Measurements from ENCODE around the gene TFRC.
"Not testable (repeated sequence)": the region's sequence is repeated elsewhere in the genome, so short reads cannot be mapped to it uniquely, and the experiment has no call there.

TFRC gene

DNA sequence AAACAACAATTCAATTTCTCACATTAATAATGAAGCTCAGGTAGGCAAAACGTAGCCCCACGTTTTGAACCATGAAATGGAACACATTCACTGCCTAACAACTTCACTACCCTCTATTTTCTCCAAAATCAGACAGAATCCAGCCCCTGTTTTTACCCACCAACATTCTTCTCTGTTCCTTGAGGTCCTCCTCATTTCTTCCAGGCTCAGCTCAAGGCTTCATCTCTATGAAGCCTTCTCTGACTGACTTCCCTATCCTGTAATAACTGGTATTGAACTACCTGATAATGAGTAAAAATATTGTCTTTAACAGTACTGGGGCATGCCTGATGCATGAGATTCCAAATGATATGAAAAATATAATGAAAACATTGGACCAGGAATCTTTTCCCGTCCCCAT, 2.2 kb downstream of the TFRC start:
- TF ChIP-seq, protein P1, sequence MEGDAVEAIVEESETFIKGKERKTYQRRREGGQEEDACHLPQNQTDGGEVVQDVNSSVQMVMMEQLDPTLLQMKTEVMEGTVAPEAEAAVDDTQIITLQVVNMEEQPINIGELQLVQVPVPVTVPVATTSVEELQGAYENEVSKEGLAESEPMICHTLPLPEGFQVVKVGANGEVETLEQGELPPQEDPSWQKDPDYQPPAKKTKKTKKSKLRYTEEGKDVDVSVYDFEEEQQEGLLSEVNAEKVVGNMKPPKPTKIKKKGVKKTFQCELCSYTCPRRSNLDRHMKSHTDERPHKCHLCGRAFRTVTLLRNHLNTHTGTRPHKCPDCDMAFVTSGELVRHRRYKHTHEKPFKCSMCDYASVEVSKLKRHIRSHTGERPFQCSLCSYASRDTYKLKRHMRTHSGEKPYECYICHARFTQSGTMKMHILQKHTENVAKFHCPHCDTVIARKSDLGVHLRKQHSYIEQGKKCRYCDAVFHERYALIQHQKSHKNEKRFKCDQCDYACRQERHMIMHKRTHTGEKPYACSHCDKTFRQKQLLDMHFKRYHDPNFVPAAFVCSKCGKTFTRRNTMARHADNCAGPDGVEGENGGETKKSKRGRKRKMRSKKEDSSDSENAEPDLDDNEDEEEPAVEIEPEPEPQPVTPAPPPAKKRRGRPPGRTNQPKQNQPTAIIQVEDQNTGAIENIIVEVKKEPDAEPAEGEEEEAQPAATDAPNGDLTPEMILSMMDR (conservative IDR thresholded peaks at IDR 0.05; ENCODE audit: low read length) = no peak

DNA sequence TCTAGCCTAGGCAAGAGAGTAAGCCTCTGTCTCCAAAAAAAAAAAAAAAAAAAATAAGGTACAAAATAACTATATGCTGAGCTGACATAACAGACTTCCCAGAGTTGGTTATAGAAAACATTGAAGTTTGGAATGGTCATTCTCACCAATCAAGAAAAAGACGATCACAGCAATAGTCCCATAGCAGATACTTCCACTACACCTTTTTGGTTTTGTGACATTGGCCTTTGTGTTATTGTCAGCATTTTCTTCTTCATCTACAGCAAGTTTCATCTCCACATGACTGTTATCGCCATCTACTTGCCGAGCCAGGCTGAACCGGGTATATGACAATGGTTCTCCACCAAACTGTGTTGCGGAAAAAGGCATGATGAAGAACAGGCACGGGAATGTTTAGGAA, 6.9 kb downstream of the TFRC start:
- no peak overlapping the region for H3K4me3 ChIP-seq (ENCODE audit: low read length)
- DNase-seq (ENCODE audit: low read depth) = no peak
- TF ChIP-seq, protein P1 (conservative IDR thresholded peaks at IDR 0.05; ENCODE audit: low read length) = no peak

More for the DNA sequence above, 2.2 kb downstream of the TFRC start:
- no peak overlapping the region for H3K4me3 ChIP-seq (ENCODE audit: low read length)
- DNase-seq (ENCODE audit: low read depth) = no peak

DNA sequence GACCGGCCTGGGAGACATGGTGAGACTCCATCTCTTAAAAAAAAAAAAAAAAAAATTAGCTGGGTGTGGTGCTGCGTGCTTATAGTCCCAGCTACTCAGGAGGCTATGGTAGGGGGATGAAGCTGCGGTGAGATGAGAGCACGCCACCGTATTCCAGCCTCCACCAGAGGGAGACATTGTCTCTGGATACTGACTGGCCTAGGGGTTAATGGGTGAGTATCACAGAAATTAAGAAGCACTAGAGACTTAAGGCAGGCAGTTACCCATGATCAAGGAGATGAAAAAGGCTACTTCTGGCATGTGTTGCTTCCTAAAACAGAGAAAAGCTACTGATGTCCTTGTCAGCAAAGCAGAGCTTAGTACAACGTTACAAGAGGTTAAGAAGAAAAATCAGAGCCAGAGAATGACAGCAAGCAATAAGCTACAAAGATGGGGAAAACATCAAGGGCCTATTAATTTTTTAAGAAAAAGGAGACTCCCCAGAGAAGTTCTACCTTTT, 8.6 kb downstream of the TFRC start:
- DNase-seq (ENCODE audit: low read depth) = peak; percentile 56
- TF ChIP-seq, protein P1 (conservative IDR thresholded peaks at IDR 0.05; ENCODE audit: low read length) = peak; percentile 91
- no peak overlapping the region for H3K4me3 ChIP-seq (ENCODE audit: low read length)

DNA sequence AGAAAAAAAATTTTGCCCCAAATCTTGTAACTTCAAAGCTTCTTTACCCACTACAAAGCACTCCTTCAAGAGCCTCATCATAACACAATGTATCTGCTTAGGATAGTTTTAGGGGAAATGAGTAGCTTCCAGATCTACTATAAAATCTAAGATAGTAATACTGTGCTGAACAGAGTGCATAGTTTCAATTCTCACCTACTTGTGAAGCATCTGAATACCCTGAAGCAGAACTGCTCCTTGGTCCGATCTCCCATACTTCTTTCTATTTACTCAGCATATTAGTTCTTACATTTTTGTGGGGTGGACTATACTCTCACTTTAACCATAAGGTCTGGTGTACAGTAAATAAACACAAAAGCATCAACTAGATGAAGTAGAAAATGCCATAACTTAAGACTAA, 9.6 kb downstream of the TFRC start:
- no peak for DNase-seq (ENCODE audit: low read depth)
- no peak overlapping the region for H3K4me3 ChIP-seq (ENCODE audit: low read length)
- TF ChIP-seq, protein P1 (conservative IDR thresholded peaks at IDR 0.05; ENCODE audit: low read length) = no peak

DNA sequence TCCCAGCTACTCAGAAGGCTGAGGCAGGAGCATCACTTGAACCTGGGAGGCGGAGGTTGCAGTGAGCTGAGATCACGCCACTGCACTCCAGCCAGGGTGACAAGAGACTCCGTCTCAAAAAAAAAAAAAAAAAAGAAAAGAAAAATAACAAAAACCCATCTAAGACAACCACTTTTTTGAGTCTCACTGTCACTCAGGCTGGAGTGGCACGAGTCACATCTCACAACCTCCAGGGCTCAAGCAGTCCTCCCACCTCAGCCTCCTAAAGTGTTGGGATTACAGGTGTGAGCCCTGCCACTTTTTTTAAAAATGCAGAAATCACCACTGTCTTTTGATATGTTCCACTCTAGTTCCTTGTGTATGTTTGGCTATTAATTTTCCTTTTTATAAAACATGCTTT, 13.1 kb downstream of the TFRC start:
- H3K4me3 ChIP-seq (ENCODE audit: low read length); DNase-seq (ENCODE audit: low read depth): not testable (repeated sequence)

DNA sequence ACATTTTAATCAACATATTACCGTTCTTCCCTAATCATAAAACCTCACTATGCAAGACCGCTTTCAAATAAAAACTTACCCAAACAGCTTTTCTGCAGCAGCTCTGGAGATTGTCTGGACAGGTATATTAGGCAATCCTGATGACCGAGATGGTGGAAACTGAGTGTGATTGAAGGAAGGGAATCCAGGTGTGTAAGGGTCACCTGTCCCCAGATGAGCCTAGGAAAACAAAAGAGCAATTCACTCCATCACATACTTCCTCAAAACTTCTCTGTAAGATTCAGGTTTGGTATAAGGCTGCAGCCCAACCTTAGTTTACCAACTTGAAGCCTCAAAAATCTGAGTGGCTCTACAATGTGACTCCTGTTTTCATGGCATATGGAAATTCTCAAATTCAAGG, 14.5 kb downstream of the TFRC start:
- no peak overlapping the region for H3K4me3 ChIP-seq (ENCODE audit: low read length)
- TF ChIP-seq, protein P1 (conservative IDR thresholded peaks at IDR 0.05; ENCODE audit: low read length) = no peak
- no peak for DNase-seq (ENCODE audit: low read depth)

DNA sequence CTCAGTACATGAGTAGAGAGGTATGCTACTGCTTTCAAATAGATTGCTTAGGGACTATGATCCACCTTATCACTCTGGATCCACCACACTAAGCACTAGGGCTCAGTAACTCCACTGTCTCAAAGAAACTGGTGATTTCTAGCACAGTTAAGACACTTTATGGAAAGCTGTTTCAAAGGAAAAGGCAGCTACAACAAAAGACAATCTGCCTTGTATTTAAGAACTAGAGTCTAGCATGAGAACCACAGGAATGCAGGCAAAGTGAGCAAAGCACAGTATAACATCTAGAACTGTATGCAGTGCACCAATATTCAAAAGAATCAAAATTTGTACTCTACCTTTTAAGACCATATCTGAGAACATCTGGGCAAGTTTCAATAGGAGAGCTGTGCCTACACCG, 17.9 kb downstream of the TFRC start:
- peak; percentile 18 for DNase-seq (ENCODE audit: low read depth)
- TF ChIP-seq, protein P1 (conservative IDR thresholded peaks at IDR 0.05; ENCODE audit: low read length) = no peak
- H3K4me3 ChIP-seq (ENCODE audit: low read length) = no peak overlapping the region

DNA sequence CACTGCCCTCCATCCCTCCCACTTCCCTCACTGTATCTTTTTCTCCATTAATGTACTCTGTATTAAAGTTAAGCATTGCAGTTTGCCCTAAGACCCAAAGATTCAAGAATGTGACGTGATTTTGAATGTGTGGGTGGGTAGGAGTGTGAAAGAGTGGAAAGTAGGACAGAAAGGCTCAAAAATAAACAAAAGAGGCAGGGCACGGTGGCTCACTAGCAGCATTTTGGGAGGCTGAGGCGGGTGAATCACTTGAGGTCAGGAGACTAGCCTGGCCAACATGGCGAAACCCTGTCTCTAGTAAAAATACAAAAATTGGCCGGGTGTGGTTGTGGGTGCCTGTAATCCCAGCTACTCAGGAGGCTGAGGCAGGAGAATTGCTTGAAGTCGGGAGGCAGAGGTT, 18.4 kb downstream of the TFRC start:
- TF ChIP-seq, protein P1 (conservative IDR thresholded peaks at IDR 0.05; ENCODE audit: low read length) = no peak
- no peak for DNase-seq (ENCODE audit: low read depth)
- no peak overlapping the region for H3K4me3 ChIP-seq (ENCODE audit: low read length)

Data from AG10803 (cell line).